ENCODE measurements around the gene KRTAP5-2. TPM values are rescaled to one million over a fixed set of nuclear protein-coding genes. Genes with fewer than 3 reads are reported as not detected.
"Not testable (repeated sequence)": the region's sequence is repeated elsewhere in the genome, so short reads cannot be mapped to it uniquely, and the experiment has no call there.

KRTAP5-2 gene, protein sequence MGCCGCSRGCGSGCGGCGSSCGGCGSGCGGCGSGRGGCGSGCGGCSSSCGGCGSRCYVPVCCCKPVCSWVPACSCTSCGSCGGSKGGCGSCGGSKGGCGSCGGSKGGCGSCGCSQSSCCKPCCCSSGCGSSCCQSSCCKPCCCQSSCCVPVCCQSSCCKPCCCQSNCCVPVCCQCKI
- not detected in 2 replicates for total RNA-seq (2021)
- long read RNA-seq = 0 reads

DNA sequence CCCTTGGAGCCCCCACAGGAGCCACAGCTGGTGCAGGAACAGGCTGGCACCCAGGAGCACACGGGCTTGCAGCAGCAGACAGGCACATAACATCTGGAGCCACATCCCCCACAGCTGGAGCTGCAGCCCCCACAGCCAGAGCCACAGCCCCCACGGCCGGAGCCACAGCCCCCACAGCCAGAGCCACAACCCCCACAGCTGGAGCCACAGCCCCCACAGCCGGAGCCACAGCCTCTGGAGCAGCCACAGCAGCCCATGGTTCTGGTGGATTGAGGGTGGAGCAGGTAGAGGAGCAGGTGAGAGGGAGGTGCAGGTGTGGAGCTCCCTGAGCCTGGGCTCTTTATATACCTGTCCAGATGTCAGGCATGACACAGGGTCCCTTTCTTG is at the start of gene KRTAP5-2:
TSS of gene KRTAP5-2 (minus strand) at position 301 of the 387 bp plus-strand sequence. CDS start at position 257, 44 bp downstream.
- H4K91ac ChIP-seq (ENCODE audit: insufficient read length, low read depth, low read length) = no peak within 1 kb of the TSS
- no peak within 1 kb of the TSS for H4K8ac ChIP-seq (replicated peaks; ENCODE audit: insufficient read length, low read depth, low read length)
- no peak within 1 kb of the TSS for H2BK120ac ChIP-seq (ENCODE audit: low read depth, low read length, poor library complexity, severe bottlenecking)
- no peak for DNase-seq
- Mint-ChIP-seq H3K4me1 (peaks cover 29 to 33% of the 10 kb centered on the region in 2 experiments), H3K36me3 (ENCODE audit: insufficient read depth in 1 of 3, low read depth in 3 of 3) (peaks cover 4 to 8% (median 4%) of the 10 kb centered on the region in 3 experiments; a peak in 6 of 7 replicates), H3K9me3 (peaks cover 13 to 19% of the 10 kb centered on the region in 2 experiments), H3K4me3 (no peak within 1 kb of the TSS), H3K27me3 (ENCODE audit: low read depth) (peaks cover 63% of the 10 kb centered on the region), H3K27ac (no peak within 1 kb of the TSS; a peak in 1 of 7 replicates)
- H2BK15ac ChIP-seq (ENCODE audit: low read depth, low read length) = no peak within 1 kb of the TSS
- H2BK20ac ChIP-seq (ENCODE audit: low read depth, low read length, poor library complexity, severe bottlenecking) = no peak within 1 kb of the TSS
- H3K9me3 ChIP-seq (ENCODE audit: control insufficient read depth, low read depth, low read length) = no peaks in the 10 kb centered on the region
- WGBS (ENCODE audit: extremely low coverage, insufficient read length, low lambda C conversion rate) = no CpG with 5 or more reads among the region's 4 CpGs
- H2BK5ac ChIP-seq (ENCODE audit: insufficient read length, low read length) = no peak within 1 kb of the TSS
- no peak within 1 kb of the TSS for H3K4me2 ChIP-seq (ENCODE audit: insufficient read depth, insufficient read length, low read length)
- no peaks in the 10 kb centered on the region for H3K27me3 ChIP-seq (ENCODE audit: insufficient read depth, low read length)
- no peak within 1 kb of the TSS for H3K23ac ChIP-seq (ENCODE audit: insufficient read length, low read depth, low read length)
- peak within 1 kb of the TSS; percentile 35 for H3K18ac ChIP-seq (ENCODE audit: insufficient read length, low read depth, low read length)
- no peaks in the 10 kb centered on the region for H3K79me2 ChIP-seq (ENCODE audit: insufficient read depth, low read length)
- H3K14ac ChIP-seq (ENCODE audit: insufficient read depth, low read length) = no peak within 1 kb of the TSS
- no peak within 1 kb of the TSS for H3K27ac ChIP-seq (ENCODE audit: insufficient read length, low read depth, low read length)
- TF ChIP-seq, protein P1, sequence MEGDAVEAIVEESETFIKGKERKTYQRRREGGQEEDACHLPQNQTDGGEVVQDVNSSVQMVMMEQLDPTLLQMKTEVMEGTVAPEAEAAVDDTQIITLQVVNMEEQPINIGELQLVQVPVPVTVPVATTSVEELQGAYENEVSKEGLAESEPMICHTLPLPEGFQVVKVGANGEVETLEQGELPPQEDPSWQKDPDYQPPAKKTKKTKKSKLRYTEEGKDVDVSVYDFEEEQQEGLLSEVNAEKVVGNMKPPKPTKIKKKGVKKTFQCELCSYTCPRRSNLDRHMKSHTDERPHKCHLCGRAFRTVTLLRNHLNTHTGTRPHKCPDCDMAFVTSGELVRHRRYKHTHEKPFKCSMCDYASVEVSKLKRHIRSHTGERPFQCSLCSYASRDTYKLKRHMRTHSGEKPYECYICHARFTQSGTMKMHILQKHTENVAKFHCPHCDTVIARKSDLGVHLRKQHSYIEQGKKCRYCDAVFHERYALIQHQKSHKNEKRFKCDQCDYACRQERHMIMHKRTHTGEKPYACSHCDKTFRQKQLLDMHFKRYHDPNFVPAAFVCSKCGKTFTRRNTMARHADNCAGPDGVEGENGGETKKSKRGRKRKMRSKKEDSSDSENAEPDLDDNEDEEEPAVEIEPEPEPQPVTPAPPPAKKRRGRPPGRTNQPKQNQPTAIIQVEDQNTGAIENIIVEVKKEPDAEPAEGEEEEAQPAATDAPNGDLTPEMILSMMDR (conservative IDR thresholded peaks at IDR 0.05) = no peak
- no peak within 1 kb of the TSS for H3K56ac ChIP-seq (ENCODE audit: insufficient read length, low read depth, low read length)
- no peaks in the 10 kb centered on the region for H4K20me1 ChIP-seq (ENCODE audit: control insufficient read depth, insufficient read depth, insufficient read length)
- no peak within 1 kb of the TSS for H4K5ac ChIP-seq (ENCODE audit: insufficient read length, low read depth, low read length)
- peaks cover 3% of the 10 kb centered on the region; the same call in 1 of the 2 replicates for H3K4me1 ChIP-seq (ENCODE audit: insufficient read depth, low read length)
- H3T11ph ChIP-seq (ENCODE audit: low read length) = no peak within 1 kb of the TSS
- H2BK12ac ChIP-seq (ENCODE audit: insufficient read length, low read depth, low read length) = no peak within 1 kb of the TSS
- no peak within 1 kb of the TSS for H3K9ac ChIP-seq (ENCODE audit: extremely low read depth, insufficient read length, low read length)
- H3K23me2 ChIP-seq (ENCODE audit: insufficient read length, low read depth, low read length, poor library complexity, severe bottlenecking) = no peaks in the 10 kb centered on the region
- no peaks in the 10 kb centered on the region for H3K79me1 ChIP-seq (ENCODE audit: insufficient read depth, low read depth, low read length, poor library complexity, severe bottlenecking)
- H2AFZ ChIP-seq (ENCODE audit: low read length) = no peak within 1 kb of the TSS
- H3K4ac ChIP-seq (ENCODE audit: low read depth, low read length) = no peak within 1 kb of the TSS
- H2AK5ac ChIP-seq (ENCODE audit: insufficient read length, low read length) = no peak within 1 kb of the TSS

DNA sequence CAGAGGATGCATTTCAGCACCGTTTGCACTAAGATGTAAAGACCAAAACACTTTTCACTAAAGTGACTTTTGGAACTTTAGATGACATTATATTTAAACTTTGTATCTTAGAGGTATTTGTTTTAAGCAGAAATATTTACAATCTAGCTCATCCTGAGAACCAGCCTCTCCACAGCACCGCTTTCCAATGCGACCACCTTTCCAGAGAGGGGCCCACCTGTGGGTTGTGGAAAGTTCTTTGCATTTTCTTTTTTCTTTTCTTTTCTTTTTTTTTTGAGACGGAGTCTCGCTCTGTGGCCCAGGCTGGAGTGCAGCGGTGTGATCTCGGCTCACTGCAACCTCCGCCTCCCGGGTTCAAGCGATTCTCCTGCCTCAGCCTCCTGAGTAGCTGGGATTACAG is 48.4 kb upstream of the KRTAP5-2 start:
- not testable (repeated sequence) for DNase-seq; H4K91ac ChIP-seq (ENCODE audit: insufficient read length, low read depth, low read length)

More for the DNA sequence above, 48.4 kb upstream of the KRTAP5-2 start:
- H3T11ph ChIP-seq (ENCODE audit: low read length); H3K56ac ChIP-seq (ENCODE audit: insufficient read length, low read depth, low read length); H2BK15ac ChIP-seq (ENCODE audit: low read depth, low read length); H3K27me3 ChIP-seq (ENCODE audit: insufficient read depth, low read length); H2BK12ac ChIP-seq (ENCODE audit: insufficient read length, low read depth, low read length); H3K4me1 Mint-ChIP-seq; H2AK5ac ChIP-seq (ENCODE audit: insufficient read length, low read length); H2BK20ac ChIP-seq (ENCODE audit: low read depth, low read length, poor library complexity, severe bottlenecking); H3K27ac ChIP-seq (ENCODE audit: insufficient read length, low read depth, low read length); H3K23ac ChIP-seq (ENCODE audit: insufficient read length, low read depth, low read length); H4K8ac ChIP-seq (replicated peaks; ENCODE audit: insufficient read length, low read depth, low read length); H3K79me1 ChIP-seq (ENCODE audit: insufficient read depth, low read depth, low read length, poor library complexity, severe bottlenecking); H2BK5ac ChIP-seq (ENCODE audit: insufficient read length, low read length); H3K4ac ChIP-seq (ENCODE audit: low read depth, low read length); H2AFZ ChIP-seq (ENCODE audit: low read length); H3K9me3 ChIP-seq (ENCODE audit: control insufficient read depth, low read depth, low read length); H3K4me2 ChIP-seq (ENCODE audit: insufficient read depth, insufficient read length, low read length); H3K79me2 ChIP-seq (ENCODE audit: insufficient read depth, low read length); H3K36me3 Mint-ChIP-seq (ENCODE audit: insufficient read depth in 1 of 3, low read depth in 3 of 3); H3K27ac Mint-ChIP-seq; H3K14ac ChIP-seq (ENCODE audit: insufficient read depth, low read length); H2BK120ac ChIP-seq (ENCODE audit: low read depth, low read length, poor library complexity, severe bottlenecking); H3K9ac ChIP-seq (ENCODE audit: extremely low read depth, insufficient read length, low read length); H3K18ac ChIP-seq (ENCODE audit: insufficient read length, low read depth, low read length); H4K20me1 ChIP-seq (ENCODE audit: control insufficient read depth, insufficient read depth, insufficient read length); H4K5ac ChIP-seq (ENCODE audit: insufficient read length, low read depth, low read length); H3K4me3 Mint-ChIP-seq; H3K23me2 ChIP-seq (ENCODE audit: insufficient read length, low read depth, low read length, poor library complexity, severe bottlenecking); H3K9me3 Mint-ChIP-seq; H3K4me1 ChIP-seq (ENCODE audit: insufficient read depth, low read length): not testable (repeated sequence)
- H3K27me3 Mint-ChIP-seq (ENCODE audit: low read depth) = peaks cover 35% of the 10 kb centered on the region
- WGBS (ENCODE audit: extremely low coverage, insufficient read length, low lambda C conversion rate) = no CpG with 5 or more reads among the region's 10 CpGs

All from H9 (cell line).